Activated CD4-positive, alpha-beta T cell treated with anti-CD3 and anti-CD28 coated beads for 48 hours (primary cell): ENCODE data around the gene WDR7.

Experiments used
- DNase-seq: peaks from one replicate; pipeline ENCODE4 v3.0.0-alpha.2; 2020

The WDR7 gene

GRCh38 chr18:57052759-57053158 is 401.6 kb downstream of the WDR7 start:
- no peak for DNase-seq

DNA sequence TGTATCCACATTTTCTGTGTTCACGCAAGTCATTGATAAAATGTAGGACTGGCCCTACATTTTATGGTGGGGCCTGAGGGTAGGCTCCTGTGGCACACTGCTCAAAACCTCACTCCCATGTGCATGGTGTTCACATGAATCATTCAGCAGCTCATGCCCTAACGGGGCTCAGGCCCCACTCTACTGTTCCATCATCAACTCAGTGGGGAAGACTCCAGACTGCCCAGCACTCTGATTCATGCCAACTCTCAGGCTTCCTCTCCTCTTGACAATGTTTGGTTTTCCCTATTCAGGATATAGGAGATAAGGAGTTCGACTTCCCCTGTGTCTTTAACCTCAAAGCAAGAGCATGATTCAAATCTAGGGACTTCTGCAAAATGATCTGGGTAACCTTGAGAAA is 403.7 kb downstream of the WDR7 start:
- DNase-seq: no peak

DNA sequence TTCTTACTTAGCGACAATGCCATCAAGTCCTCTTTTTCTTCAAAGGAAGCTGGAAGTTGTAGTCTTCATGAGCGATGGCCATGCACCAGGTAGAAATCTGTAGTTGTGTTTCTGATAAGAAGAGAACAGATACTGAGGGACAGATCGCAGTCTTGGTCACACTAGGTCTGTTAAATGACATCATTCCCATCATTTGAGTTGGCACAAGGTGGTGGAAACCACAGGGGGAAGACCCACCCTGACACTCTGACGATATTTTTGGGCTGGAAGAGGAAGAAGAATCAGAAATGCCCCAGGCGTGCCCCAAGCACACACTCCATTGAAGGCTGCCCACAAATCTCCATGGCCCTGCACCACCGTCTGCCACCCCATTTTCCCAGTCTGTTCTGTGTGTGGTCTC is 406.7 kb downstream of the WDR7 start:
- peak; percentile 10 for DNase-seq

DNA sequence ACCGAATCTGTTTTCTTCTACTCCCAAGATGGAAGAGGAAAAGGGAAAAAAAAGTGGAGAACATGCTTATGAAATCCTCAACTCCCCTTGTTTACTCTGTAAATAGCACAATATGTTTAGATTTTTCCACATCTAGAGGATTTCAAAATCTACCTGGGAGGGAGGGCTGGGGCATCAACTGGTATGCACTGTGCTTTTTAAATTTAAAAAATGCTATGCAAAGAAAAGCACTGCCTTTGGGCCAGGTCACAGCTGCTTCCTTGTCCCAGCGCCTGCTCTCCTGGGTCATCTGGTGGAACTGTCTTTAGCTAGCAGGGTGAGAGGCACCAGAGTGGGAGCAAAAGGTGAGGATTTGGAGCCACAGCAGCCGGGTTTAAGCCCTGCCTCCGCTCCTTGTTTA is 407.6 kb downstream of the WDR7 start:
- no peak for DNase-seq

DNA sequence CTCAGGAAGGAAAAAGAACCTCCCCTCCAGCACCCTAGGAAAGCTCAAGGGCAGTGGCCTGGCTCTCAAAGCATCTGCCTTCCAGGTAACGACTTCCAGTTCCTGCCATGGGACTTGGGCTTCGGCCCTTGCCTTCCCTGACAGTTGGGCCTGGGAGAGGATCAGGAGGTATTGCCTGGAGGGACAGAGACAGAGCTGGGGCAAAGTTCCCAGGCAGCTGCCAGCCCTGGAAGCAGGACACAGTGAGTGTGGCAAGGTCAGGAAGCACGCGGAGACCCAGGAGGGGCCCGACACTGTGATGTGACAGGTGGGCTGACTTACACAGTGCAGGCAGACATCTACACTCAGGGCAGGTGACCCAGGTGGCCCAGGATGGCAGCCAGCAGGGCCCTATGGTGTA is 408.2 kb downstream of the WDR7 start:
- no peak for DNase-seq

- DNase-seq: no peak
These were observed 409.7 kb downstream of the WDR7 start for GRCh38 chr18:57060814-57061213.

DNA sequence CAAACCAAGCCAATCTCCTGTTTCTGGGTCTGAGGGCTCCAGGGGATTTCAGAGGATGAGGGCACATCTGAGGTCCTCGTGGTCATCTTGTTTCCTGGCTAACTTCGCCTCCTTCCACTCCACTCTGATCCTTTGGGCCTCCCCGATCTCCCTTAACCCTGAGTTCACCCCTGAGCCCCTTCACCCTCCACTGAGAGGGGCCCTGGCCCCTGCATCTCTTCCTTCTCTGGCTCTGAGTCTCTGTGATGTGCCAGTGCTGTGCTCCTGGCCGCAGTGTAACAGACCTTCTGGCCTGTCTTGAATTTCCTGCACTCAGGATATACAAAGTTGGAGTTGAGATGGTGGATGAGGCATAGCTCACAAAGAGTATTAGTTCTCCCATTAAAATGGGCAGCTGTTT is 411.0 kb downstream of the WDR7 start:
- DNase-seq: no peak

- no peak for DNase-seq
These were observed 411.7 kb downstream of the WDR7 start for GRCh38 chr18:57062844-57063243.

DNA sequence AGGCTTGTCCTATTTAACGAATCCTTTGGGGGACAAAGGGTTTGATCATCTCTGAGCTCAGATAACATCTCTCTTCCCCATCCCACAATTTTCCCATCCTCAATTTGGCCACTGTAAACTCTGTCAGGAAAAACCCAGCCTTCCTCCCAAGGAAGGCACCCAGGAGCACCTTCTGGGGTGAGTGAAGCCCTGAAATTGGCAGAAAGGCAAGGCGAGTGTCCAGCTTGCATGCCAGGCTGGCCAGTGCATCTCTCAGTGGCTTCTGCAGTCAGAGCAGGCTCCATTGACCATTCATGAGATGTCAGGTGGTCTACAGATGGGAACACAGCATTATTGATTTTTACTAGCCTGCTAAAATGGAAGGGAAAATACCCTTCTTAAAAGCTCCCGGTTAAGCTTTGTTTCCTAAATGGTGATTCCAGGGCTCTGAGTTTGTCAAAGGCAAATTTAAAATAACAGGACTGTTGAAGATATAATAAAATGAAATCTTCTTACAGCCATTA is 412.5 kb downstream of the WDR7 start:
- DNase-seq: no peak

DNA sequence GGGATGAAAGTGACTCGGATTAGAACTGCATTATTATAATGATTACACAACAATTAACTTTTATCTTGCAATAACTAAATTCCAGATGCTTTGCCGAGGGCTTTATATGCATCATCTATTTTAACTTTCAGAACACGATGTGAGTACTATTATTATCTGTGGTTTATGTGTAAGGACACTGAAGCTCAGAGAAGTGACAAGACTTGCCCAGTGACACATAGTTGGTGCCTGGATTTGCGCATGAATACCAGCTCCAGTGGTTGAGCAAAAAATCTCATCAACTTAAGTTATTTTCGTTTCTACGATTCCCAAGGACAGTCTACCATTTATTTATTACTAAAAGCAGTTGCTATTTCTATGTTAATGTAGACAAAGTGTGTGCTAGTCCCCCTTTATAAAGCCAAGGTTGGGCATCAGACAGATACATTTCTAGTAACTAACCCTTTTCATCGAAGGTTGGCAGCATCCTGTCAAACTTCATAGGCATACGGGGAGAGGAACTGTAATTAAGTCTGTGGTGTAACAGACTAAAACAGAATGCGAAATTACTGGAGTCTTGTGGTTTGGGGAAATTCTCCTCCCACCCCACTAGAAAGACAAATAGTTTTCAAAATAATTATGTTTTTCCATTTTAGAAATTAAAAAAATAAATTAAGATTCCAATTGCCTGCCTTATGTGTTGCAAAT is 422.5 kb downstream of the WDR7 start:
- no peak for DNase-seq

- DNase-seq: no peak
These were observed 424.7 kb downstream of the WDR7 start for GRCh38 chr18:57075716-57076400.

GRCh38 chr18:57077005-57077765 is 426.0 kb downstream of the WDR7 start:
- DNase-seq: no peak

DNA sequence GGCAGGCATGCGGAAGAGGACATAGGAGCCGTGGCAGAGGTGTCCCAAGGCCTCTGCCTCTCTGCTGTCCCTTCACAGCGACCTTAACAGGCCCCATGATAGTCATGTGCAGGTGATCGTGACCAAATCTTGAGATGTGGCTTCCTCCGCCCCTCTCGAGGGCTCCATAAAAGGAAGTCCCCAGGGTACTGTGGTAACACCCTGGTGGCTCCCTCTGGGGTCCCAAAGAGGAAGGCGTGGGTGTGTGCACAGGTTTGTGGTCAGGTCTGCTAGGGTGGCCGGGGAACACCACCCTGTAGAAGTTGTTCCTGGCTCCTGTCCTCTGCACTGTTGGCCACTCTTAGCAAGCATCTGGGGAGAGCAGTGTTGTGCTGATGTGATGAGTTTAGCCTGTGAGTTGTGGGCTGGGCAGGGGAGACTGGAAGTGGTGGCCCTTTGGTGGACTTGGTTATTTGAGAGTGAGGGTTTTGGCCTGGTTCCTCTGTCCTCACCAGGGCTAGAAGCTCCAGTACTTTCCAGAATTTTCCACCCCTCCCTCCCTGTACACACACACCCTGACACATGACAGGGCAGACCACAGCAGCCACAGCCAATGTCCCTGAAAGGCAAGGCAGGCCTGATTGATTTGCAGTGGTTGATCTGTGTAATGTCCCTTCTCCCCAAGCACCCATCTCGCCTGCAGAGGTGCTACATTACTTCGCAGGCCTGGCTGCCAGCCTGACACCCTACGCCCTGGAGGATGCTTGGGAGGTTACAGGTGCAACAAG is 426.8 kb downstream of the WDR7 start:
- no peak for DNase-seq

- DNase-seq: no peak
These were observed 427.5 kb downstream of the WDR7 start for GRCh38 chr18:57078614-57079013.

GRCh38 chr18:57080479-57080878 is 429.3 kb downstream of the WDR7 start:
- DNase-seq: no peak

- no peak for DNase-seq
These were observed 430.7 kb downstream of the WDR7 start for GRCh38 chr18:57081899-57082298.

GRCh38 chr18:57083485-57083884 is 432.3 kb downstream of the WDR7 start:
- DNase-seq: no peak

- DNase-seq: no peak
These were observed 433.4 kb downstream of the WDR7 start for GRCh38 chr18:57084331-57085271.

DNA sequence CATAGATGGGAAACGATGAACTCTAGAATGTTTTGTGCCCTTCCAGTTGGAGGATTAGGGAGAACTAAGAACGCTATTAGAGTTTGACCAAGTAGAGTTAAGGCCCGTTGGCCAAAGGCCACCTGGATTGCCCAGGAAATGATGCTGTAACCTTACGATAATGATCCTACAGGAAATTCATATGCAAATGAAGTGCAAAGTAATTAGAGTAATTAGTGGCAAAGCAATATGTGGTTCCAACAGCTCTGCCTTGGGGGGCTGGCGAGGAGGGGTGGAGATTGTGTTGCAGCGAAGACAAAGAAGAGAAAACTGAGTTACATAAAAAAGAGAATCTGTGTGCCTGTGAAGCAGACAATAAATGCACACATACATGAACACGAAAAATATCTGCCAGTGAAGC is 434.2 kb downstream of the WDR7 start:
- DNase-seq: no peak

- DNase-seq: no peak
These were observed 435.0 kb downstream of the WDR7 start for GRCh38 chr18:57086163-57086562.
